Activated CD4-positive, alpha-beta memory T cell treated with anti-CD3 and anti-CD28 coated beads for 36 hours (primary cell): ENCODE measurements around the gene CHST8. TPM values are rescaled to one million over a fixed set of nuclear protein-coding genes. Genes with fewer than 3 reads are reported as not detected.

Source experiments
- CTCF ChIA-PET: fragments of 350-600 bp; sonication (Branson Sonifier 250); formaldehyde crosslinking; loops from one replicate; lab custom pipeline; 2021; ENCODE audit warnings: antibody characterized with exemption, inconsistent platforms; lab: Charles Lee
- POLR2A ChIA-PET: fragments of 350-600 bp; sonication (Branson Sonifier 250); formaldehyde crosslinking; loops from one replicate; lab custom pipeline; 2021; ENCODE audit warnings: antibody characterized with exemption; lab: Charles Lee
- DNase-seq: peaks from one replicate; pipeline ENCODE4 v3.0.0-alpha.2; 2020
- H3K27ac Mint-ChIP-seq: one replicate; pipeline ENCODE4 v1.8.0; 2021; ENCODE audit warnings: mixed read lengths
- H3K27me3 Mint-ChIP-seq: one replicate; pipeline ENCODE4 v1.8.0; 2021; ENCODE audit warnings: mixed read lengths
- H3K36me3 Mint-ChIP-seq: one replicate; pipeline ENCODE4 v1.8.0; 2021; ENCODE audit warnings: mixed read lengths
- H3K4me1 Mint-ChIP-seq: one replicate; pipeline ENCODE4 v1.8.0; 2021; ENCODE audit warnings: low read depth, mixed read lengths
- H3K4me3 Mint-ChIP-seq: one replicate; pipeline ENCODE4 v1.8.0; 2021; ENCODE audit warnings: mild to moderate bottlenecking, mixed read lengths
- H3K9me3 Mint-ChIP-seq: one replicate; pipeline ENCODE4 v1.8.0; 2021; ENCODE audit warnings: mixed read lengths
- intact Hi-C: fragments of 100-400 bp; cut with micrococcal nuclease; formaldehyde crosslinking; loops from one replicate; pipeline ENCODE4 v1.15.1; 2023
- total RNA-seq, 2 experiments: library from RNA; stranded (reverse); gene quantifications; one replicate each; pipeline ENCODE4 v1.2.3, GENCODE V29; 2021

The CHST8 gene
- total RNA-seq, 2 experiments from 2014 or later = not detected

DNA sequence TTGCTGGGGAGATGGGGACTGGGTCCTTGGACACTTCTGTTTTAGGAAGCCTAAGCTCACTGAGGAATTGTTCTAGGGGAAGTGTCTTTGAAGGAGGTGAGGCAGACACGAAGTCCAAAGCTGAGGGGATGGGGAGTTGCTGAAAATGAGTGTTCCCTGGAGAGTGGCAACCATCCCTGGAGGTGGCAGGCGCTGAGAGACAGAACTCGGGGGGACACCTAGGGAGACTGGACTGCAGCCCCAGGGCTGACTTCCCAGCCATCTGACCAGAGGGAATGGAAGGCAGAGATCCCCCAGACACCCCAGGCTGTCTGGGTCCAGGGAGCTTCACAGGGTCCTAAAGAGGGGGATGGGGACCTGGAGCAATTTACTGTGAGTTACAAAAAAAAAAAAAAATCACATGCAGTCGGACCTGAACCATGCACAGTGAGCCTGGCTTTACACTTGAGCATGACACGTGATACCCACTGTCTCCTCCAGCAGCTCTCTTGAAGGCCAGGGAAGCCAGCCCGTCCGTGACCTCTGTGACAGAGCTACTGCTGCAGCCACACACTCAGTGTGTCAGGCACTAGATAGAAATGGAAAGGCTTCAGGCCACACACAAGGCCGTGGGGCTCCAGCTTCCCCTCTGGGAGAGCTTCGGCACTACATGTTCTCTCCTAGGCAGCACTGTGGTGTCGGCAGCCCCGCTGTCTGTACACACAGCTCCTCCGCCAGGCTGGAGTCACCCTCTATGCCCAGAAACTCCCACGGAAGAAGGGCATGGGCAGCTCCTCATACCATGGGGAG lies 97.8 kb downstream of the CHST8 start:
- Mint-ChIP-seq H3K36me3 (no peaks in the 10 kb centered on the region), H3K4me1 (no peaks in the 10 kb centered on the region), H3K27ac (no peak overlapping the region), H3K4me3 (no peak overlapping the region), H3K27me3 (peaks cover 10% of the 10 kb centered on the region), H3K9me3 (peaks cover 10% of the 10 kb centered on the region)
- DNase-seq = no peak
- ChIA-PET POLR2A (no interaction called here), CTCF (no interaction called here)
- intact Hi-C loops = no loop called here

DNA sequence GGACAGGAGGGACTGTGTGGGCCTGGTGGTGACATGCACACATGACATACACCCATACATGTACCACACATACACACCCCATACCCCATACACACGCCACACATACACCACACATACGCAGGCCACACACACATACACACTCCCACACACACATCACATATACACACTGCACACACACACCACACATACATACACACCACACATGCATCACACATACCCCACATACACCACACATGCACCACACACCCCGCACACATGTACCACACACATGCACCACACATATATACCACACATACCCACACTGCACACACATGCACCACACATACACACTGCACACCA lies 98.4 kb downstream of the CHST8 start:
- intact Hi-C loops = no loop called here
- ChIA-PET POLR2A (no interaction called here), CTCF (no interaction called here)
- Mint-ChIP-seq H3K4me1 (no peaks in the 10 kb centered on the region), H3K4me3 (no peak overlapping the region), H3K36me3 (no peaks in the 10 kb centered on the region), H3K27me3 (peaks cover 13% of the 10 kb centered on the region), H3K9me3 (peaks cover 4% of the 10 kb centered on the region), H3K27ac (no peak overlapping the region)
- DNase-seq = no peak

DNA sequence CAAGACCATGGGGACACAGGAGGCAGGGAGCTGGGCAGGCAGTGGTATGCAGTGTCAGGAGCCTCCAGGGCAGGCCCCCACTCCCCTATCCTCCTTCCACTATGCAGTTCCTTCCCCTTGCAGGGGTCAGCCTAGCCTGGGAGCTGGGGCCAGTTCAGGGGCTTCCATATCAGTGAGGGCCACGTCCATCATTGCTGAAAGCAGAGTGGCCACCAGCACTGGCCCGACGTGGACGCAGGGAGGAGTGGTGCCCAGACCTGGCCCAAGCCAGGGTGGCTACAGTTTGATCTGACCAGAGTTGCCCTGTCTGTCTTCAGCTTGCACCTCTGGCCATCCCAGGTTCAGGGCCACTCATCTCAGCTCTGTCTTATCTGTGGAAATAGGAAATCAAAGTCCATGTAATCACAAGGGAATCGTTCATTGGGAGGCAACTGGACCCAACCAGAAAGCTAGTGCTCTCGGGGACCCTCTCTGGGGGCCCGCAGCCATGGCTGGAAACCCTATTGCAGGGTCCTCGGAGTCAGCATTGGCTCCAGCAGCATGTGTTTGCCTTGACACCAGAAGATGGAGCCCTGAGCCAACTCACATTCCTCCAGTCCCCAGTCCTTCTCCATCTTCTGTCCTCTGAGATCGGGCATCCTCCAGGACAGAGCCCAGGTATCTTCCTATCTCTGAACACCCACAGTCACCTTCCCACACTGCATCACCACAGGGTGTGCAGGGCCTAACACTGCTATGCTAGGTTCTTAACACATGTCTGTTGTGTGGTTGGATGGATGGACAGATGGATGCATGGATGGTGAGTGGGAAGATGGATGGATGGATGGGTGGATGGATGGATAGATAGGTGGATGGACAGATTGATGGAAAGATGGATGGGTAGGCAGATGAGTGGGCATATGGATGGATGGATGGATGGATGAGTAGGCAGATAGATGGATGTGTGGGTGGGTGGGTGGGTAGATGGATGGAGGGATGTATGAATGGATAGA lies 99.2 kb downstream of the CHST8 start:
- H3K27ac Mint-ChIP-seq = no peak overlapping the region
- ChIA-PET POLR2A (no interaction called here), CTCF (no interaction called here)
- DNase-seq = no peak
- H3K9me3 Mint-ChIP-seq = peaks cover 2% of the 10 kb centered on the region
- H3K27me3 Mint-ChIP-seq = peaks cover 13% of the 10 kb centered on the region
- intact Hi-C loops = no loop called here
- no peaks in the 10 kb centered on the region for H3K36me3 Mint-ChIP-seq
- H3K4me1 Mint-ChIP-seq = no peaks in the 10 kb centered on the region
- no peak overlapping the region for H3K4me3 Mint-ChIP-seq

DNA sequence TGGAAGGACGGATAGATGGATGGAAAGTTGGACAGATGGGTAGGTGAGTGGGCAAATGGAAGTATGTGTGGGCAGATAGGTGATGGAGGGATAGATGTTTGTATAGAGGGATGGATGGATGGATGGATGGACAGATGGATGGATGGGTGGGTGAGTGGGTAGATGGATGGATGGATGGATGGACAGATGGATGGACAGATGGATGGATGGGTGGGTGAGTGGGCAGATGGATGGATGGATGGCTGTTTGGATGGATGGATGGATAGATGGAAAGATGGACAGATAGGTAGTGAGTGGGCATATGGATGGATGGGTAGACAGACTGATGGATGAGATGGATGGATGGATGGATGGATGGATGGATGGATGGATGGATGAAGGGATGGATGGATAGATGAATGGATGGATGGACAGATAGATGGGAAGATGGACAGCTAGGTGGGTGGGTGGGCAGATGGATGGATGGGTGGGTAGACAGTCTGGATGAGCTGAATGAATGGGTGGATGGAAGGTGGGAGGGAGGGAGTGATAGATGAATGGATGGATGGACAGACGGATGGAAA lies 100.1 kb downstream of the CHST8 start:
- Mint-ChIP-seq H3K27me3 (peaks cover 13% of the 10 kb centered on the region), H3K9me3 (no peaks in the 10 kb centered on the region), H3K4me1 (no peaks in the 10 kb centered on the region), H3K36me3 (no peaks in the 10 kb centered on the region), H3K27ac (no peak overlapping the region), H3K4me3 (no peak overlapping the region)
- intact Hi-C loops = no loop called here
- ChIA-PET POLR2A (no interaction called here), CTCF (interaction anchor here (0.7 to 0.8 kb wide), 2 partner anchors 69 to 306 kb away, joined by 3 read pairs; no protein-coding TSS in a partner anchor)
- no peak for DNase-seq

DNA sequence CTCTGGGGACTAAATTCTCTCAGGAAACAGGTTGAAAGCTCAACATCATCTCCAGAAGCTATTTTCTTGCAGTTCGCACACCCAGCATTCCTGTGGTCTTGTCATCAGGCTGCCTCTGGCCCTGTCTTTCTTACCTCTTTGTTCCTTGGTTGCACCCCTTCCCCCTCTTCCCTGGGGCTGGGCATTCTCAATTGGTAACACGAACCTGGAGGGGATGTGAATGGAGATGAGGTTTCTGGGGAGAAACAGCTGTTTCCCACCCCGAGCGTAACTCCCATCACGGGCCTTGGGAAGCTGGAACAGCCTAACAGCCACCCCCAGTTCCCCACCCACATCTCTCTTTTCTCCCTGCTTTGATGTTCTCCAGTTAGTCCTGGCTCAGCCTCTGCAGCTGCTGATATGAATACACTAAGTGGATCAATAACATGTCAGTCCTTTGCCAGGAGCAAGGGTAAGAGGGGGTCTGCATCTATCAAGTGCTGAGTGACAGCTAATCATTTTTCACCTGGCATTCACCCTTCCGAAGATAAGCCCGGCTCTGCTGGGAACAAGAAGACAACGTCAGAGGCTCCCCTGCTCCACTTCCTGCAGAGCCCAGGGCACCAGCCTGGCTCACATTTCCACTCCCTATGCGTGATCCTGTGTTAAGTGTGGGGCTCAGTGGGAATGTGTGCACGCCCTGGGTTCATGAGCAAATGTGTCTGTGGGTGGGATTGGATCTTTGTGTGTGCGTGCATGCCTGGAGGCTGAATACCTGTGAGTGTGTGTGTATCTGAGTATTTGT lies 100.9 kb downstream of the CHST8 start:
- POLR2A ChIA-PET = no interaction called here
- H3K9me3 Mint-ChIP-seq = no peaks in the 10 kb centered on the region
- H3K4me3 Mint-ChIP-seq = no peak overlapping the region
- no peaks in the 10 kb centered on the region for H3K4me1 Mint-ChIP-seq
- H3K27ac Mint-ChIP-seq = no peak overlapping the region
- no peak for DNase-seq
- intact Hi-C loops = no loop called here
- no peaks in the 10 kb centered on the region for H3K36me3 Mint-ChIP-seq
- H3K27me3 Mint-ChIP-seq = peaks cover 13% of the 10 kb centered on the region
- CTCF ChIA-PET = interaction anchor here (0.7 to 0.8 kb wide), 2 partner anchors 69 to 307 kb away, joined by 3 read pairs; no protein-coding TSS in a partner anchor

DNA sequence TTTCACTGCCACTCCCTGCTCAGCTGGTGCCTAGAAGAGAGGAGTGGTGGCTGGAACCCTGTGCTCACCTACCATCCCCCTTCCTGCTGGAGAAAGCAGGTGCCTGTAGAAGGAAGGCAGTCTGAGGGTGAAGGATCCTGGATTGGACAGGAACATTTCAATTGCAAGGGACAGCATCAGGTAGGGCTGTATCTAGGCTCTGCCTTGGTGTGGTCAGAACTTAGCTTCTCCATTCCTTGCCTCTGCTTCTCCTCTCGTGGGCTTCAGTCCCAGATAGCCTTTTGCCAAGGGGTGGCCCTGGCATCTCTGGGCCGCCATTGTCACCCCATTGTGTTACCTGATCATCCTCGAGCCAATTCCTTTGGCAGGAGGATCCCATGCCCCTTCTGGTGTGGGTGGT lies 101.8 kb downstream of the CHST8 start:
- no peak overlapping the region for H3K27ac Mint-ChIP-seq
- POLR2A ChIA-PET = no interaction called here
- peaks cover 17% of the 10 kb centered on the region for H3K27me3 Mint-ChIP-seq
- CTCF ChIA-PET = no interaction called here
- DNase-seq = no peak
- intact Hi-C loops = no loop called here
- no peaks in the 10 kb centered on the region for H3K9me3 Mint-ChIP-seq
- no peaks in the 10 kb centered on the region for H3K4me1 Mint-ChIP-seq
- no peak overlapping the region for H3K4me3 Mint-ChIP-seq
- no peaks in the 10 kb centered on the region for H3K36me3 Mint-ChIP-seq

DNA sequence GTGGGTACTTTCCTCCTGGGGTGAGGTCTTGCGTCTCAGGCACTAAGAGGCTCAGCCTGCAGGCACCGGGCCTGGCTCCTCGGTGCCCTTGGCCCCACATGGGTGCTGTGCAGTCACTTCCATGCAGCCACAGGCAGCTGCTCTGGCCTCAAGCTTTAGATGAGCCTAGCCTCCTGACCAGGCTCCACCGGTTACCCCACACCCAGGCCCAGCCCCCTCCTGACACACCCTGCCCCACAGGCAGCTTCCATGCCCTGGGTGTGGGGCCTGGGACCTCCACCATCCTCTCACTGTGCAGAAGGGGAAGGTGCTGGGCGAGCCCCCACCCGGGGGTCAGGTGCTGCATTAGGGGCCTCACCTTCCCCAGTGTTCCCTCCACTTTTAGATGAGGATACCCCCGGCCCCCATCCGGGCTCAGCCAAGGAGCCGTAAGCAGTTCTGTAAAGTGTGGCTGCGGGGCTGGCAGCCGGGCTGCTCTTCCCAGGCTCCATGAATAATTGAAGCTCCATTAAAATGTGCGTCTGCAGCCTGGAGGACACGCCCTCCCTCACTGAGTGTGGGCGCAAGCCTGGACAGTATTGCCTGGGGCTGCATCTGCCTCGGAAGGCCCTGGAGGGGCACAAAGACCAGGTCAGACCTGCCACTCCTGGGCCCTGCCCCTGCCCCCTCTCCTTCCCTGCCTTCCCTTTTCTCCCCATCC lies 102.4 kb downstream of the CHST8 start:
- peaks cover 17% of the 10 kb centered on the region for H3K27me3 Mint-ChIP-seq
- H3K36me3 Mint-ChIP-seq = no peaks in the 10 kb centered on the region
- H3K4me1 Mint-ChIP-seq = no peaks in the 10 kb centered on the region
- no peak for DNase-seq
- H3K4me3 Mint-ChIP-seq = no peak overlapping the region
- POLR2A ChIA-PET = no interaction called here
- CTCF ChIA-PET = no interaction called here
- H3K27ac Mint-ChIP-seq = no peak overlapping the region
- intact Hi-C loops = no loop called here
- no peaks in the 10 kb centered on the region for H3K9me3 Mint-ChIP-seq

DNA sequence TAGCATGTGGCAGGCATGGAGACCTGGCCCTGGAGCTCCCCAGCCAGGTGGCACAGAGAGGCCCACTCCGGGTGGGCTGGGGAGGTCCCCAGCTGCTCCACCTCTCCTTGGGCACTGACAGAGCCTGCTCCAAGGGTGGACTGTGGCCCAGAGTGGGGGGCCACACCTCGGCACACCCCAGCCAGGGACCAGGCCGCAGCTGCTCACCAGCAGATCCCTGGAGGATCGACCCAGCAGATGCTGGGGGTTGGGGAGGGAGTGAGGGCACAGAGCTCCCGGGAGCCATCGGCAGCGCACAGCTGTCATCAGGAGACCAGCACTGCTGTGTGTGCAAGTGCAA lies 102.9 kb downstream of the CHST8 start:
- CTCF ChIA-PET = no interaction called here
- intact Hi-C loops = no loop called here
- Mint-ChIP-seq H3K36me3 (no peaks in the 10 kb centered on the region), H3K9me3 (no peaks in the 10 kb centered on the region), H3K27ac (no peak overlapping the region), H3K27me3 (peaks cover 17% of the 10 kb centered on the region), H3K4me1 (no peaks in the 10 kb centered on the region), H3K4me3 (no peak overlapping the region)
- POLR2A ChIA-PET = no interaction called here
- DNase-seq = no peak

DNA sequence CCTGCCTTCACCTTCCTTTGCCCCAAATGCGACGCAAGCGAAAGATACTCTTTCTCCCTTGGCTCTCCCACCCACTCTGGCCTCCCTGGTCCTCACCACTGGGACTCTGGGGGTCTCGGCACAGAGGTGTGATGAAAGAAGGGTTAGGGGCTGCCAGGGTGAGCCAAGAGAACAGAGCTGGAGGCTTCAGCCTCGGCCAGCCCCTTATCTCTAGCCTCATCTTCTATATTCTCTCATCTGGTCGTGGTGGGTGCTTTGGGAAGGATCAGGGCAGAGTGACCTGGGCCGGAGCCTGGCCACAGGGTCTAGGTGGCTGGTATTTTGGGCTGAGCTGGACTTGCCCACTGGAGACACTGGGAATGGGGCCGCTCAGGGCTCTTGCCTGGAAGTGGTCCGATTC lies 103.8 kb downstream of the CHST8 start:
- Mint-ChIP-seq H3K9me3 (no peaks in the 10 kb centered on the region), H3K36me3 (no peaks in the 10 kb centered on the region), H3K4me3 (no peak overlapping the region), H3K27me3 (peaks cover 17% of the 10 kb centered on the region), H3K4me1 (no peaks in the 10 kb centered on the region), H3K27ac (no peak overlapping the region)
- intact Hi-C loops = no loop called here
- CTCF ChIA-PET = no interaction called here
- no peak for DNase-seq
- POLR2A ChIA-PET = no interaction called here

DNA sequence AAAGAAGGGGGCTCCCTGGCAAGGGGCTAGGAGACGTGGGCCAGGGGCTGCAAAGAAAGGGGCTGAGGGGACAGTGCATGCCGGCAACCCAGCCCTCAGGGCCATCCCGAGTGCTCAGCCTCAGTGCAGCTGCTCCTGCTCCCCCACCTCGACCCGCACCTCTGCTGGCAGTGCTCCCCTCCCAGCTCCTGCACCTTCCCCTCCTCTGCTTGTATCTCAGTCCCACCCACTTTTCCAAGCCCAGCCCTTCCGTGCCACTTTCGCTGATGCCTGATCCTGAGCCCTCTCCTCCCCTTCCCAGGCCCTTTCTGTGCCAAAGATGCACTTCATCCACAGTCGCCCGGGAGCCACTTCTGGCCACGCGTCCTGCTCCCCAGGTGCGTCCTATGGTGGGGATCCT lies 105.0 kb downstream of the CHST8 start:
- no peaks in the 10 kb centered on the region for H3K9me3 Mint-ChIP-seq
- H3K27ac Mint-ChIP-seq = no peak overlapping the region
- intact Hi-C loops = no loop called here
- peaks cover 17% of the 10 kb centered on the region for H3K27me3 Mint-ChIP-seq
- H3K4me1 Mint-ChIP-seq = no peaks in the 10 kb centered on the region
- ChIA-PET POLR2A (no interaction called here), CTCF (no interaction called here)
- DNase-seq = no peak
- H3K4me3 Mint-ChIP-seq = no peak overlapping the region
- H3K36me3 Mint-ChIP-seq = no peaks in the 10 kb centered on the region

DNA sequence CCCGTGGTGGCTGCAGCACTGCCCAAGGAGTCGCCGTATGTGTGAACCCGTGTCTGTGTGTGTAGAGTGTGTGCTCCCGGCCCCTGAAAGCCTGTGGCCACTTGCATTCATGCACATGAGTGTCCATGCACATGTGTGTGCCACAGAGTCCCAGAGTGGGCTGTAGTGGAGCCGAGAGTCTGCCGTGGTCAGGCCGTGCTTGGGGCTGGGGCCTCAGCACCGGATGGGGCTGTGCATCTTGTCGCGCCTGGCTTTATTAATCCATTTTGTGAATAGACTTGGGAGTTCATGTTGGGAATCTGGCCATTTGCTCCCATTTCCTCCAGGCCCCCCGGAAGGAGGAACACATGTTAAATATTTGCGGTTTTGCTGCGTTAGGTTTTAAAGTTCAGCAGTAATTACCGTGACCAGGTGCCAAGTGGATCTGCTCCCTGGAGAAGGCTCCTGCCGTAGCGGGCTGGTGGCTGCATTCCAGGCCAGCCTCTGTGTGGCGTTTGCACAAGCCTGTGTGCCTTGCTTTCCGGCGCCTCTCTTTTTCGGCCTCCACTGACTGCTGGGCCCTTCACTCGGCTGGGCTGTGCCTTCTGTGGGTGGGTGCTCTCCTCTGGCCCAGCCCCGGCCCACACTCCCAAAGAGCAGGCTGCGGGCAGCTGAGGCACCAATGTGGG lies 105.7 kb downstream of the CHST8 start:
- H3K4me1 Mint-ChIP-seq = no peaks in the 10 kb centered on the region
- ChIA-PET CTCF (no interaction called here), POLR2A (no interaction called here)
- peaks cover 6% of the 10 kb centered on the region for H3K9me3 Mint-ChIP-seq
- no peak overlapping the region for H3K4me3 Mint-ChIP-seq
- no peaks in the 10 kb centered on the region for H3K36me3 Mint-ChIP-seq
- peaks cover 17% of the 10 kb centered on the region for H3K27me3 Mint-ChIP-seq
- no peak for DNase-seq
- intact Hi-C loops = no loop called here
- no peak overlapping the region for H3K27ac Mint-ChIP-seq
